Neutrophil (primary cell): Measurements from ENCODE around the gene SERINC4.

ENCODE experiments used
- H3K27ac ChIP-seq: fragments of 200-600 bp; sonication (generic); 2 replicates; pipeline ENCODE4 v1.5.1; 2016; ENCODE audit warnings: mild to moderate bottlenecking, moderate library complexity
- H3K27me3 ChIP-seq: fragments of 200-600 bp; sonication (generic); 2 replicates; pipeline ENCODE4 v1.6.0; 2016; ENCODE audit warnings: mild to moderate bottlenecking
- H3K36me3 ChIP-seq: fragments of 200-600 bp; sonication (generic); 2 replicates; pipeline ENCODE4 v1.5.1; 2017
- H3K4me1 ChIP-seq, 2 experiments: fragments of 200-600 bp in 1 of 2; sonication (generic) in 1 of 2; 1 replicate in 1 of 2; 2 replicates in 1 of 2; pipeline versions ENCODE4 v1.5.1 to v1.6.1; 2013 to 2016; ENCODE audit warnings: low read depth in 1 of 2, low read length in 1 of 2, mild to moderate bottlenecking in 1 of 2, moderate library complexity in 1 of 2; ENCODE audit not compliant: control insufficient read depth in 1 of 2, insufficient read depth in 1 of 2
- H3K4me3 ChIP-seq, 2 experiments: fragments of 200-600 bp in 1 of 2; sonication (generic) in 1 of 2; 1 replicate in 1 of 2; 2 replicates in 1 of 2; pipeline ENCODE4 v1.5.1; 2013 to 2016; ENCODE audit warnings: low read depth in 1 of 2, low read length in 1 of 2, mild to moderate bottlenecking in 1 of 2, moderate library complexity in 1 of 2
- H3K9me3 ChIP-seq: fragments of 200-600 bp; sonication (generic); 2 replicates; pipeline ENCODE4 v1.5.1; 2016
- TF ChIP-seq, protein P1 (sequence below): fragments of 200-600 bp; sonication (generic); IDR thresholded peaks from 2 replicates; pipeline ENCODE4 v1.5.1; 2016; ENCODE audit warnings: antibody characterized with exemption

SERINC4 gene

DNA sequence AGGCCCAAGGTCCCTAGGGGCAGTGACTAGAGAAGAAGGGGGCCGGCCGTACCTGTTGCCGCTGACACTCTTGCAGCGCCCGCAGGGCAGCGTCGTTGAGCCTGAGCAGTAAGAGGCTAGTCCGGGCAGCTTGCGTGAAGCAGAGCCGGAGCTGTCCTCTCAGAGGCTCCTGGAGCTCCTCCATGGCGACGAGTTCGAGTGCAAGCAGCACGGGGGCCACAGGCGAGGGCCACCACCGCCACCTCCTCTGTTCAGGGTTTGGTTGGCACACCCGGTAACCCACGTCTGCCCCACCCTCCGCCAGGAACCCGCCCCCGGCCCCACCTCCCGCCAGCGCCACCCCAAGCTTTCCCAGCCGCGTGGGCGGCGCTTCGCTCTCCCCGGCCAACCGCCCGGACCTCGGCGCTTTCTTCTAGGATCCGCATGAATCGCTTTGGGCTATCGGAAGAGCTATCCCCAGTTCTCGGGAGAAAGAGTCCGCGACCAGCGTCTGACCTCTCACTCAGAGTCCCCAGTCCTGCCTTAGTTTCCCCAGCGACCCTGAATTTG lies 23.2 kb downstream of the SERINC4 start, which contains the start of gene ELL3:
Gene ELL3 (minus strand): TSS at position 249 of the 549 bp plus-strand sequence. CDS start 65 bp downstream, at position 184.
- peak within 1 kb of the TSS; percentile 76 to 93 for H3K4me3 ChIP-seq
- peaks cover 16 to 23% of the 10 kb centered on the region in 2 experiments for H3K4me1 ChIP-seq
- peak within 1 kb of the TSS; percentile 79 for H3K27ac ChIP-seq
- H3K36me3 ChIP-seq: peaks cover 16% of the 10 kb centered on the region
- H3K9me3 ChIP-seq: no peaks in the 10 kb centered on the region
- no peaks in the 10 kb centered on the region for H3K27me3 ChIP-seq
- TF ChIP-seq, protein P1, sequence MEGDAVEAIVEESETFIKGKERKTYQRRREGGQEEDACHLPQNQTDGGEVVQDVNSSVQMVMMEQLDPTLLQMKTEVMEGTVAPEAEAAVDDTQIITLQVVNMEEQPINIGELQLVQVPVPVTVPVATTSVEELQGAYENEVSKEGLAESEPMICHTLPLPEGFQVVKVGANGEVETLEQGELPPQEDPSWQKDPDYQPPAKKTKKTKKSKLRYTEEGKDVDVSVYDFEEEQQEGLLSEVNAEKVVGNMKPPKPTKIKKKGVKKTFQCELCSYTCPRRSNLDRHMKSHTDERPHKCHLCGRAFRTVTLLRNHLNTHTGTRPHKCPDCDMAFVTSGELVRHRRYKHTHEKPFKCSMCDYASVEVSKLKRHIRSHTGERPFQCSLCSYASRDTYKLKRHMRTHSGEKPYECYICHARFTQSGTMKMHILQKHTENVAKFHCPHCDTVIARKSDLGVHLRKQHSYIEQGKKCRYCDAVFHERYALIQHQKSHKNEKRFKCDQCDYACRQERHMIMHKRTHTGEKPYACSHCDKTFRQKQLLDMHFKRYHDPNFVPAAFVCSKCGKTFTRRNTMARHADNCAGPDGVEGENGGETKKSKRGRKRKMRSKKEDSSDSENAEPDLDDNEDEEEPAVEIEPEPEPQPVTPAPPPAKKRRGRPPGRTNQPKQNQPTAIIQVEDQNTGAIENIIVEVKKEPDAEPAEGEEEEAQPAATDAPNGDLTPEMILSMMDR: peak; percentile 11

DNA sequence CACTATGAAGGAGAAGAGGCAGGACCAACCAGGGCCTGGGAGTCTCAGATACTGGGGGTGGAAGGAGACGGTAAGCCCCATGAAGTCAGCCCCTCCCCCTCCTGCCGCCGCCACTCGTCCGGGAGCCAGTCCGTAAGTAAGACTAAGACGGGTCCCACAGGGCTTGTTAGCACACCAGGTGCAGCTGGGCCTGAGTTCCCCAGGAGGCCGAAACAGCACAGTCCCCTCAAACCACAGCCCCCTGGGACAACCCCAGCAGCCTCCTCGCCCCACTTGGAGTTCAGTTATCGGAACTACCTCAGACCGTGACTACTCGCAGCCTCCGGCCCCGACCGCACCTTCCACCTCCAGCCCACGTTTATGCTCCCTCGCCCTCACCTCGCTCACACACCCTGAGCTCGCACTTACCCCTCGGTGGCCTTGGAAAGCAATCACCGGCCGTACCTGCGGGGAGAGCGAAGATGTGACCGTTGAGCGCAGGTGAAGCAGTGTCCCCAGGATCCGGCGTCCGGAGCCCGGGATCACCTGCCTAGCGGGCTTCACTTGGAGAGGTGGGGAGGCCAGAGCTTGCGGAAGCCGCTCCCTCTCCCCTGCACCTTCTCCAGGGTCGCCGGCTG lies 23.8 kb downstream of the SERINC4 start:
- Histone ChIP-seq H3K4me1 (peaks cover 16 to 23% of the 10 kb centered on the region in 2 experiments), H3K9me3 (no peaks in the 10 kb centered on the region), H3K36me3 (peaks cover 22% of the 10 kb centered on the region), H3K4me3 (peak overlapping the region; percentile 76 to 93), H3K27ac (peak overlapping the region; percentile 79), H3K27me3 (no peaks in the 10 kb centered on the region)
- TF ChIP-seq, protein P1: no peak

DNA sequence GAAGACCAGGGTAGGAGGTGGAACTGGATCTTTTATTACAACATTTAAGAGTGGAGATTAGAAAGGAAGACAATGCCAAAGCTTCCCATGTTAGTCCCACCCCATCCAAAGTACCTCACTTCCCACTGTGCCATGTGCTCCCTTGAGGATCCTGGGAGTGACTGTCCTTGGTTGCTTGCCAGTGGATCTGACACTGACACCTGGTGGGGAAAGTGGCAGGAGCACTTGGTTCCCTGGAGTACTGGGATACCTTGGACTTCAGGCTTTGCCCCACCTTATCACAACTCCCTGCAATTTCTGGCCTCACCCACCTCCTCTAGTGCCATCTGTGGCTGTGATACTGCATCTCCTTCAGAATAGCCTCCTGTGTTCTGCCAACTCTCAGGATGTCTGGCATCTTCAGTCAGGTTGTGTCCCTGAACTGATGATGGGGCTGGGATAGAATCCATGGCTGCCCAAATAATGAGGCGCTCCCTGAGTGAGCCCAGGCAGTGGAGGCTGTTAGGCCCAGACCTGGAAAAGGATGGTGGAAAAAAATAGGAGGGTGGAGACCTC lies 24.5 kb downstream of the SERINC4 start:
- Histone ChIP-seq H3K27me3 (no peaks in the 10 kb centered on the region), H3K36me3 (peaks cover 29% of the 10 kb centered on the region), H3K9me3 (no peaks in the 10 kb centered on the region), H3K4me1 (peaks cover 16 to 23% of the 10 kb centered on the region in 2 experiments), H3K4me3 (no peak overlapping the region), H3K27ac (no peak overlapping the region)
- TF ChIP-seq, protein P1: no peak

- no peaks in the 10 kb centered on the region for H3K9me3 ChIP-seq
- no peaks in the 10 kb centered on the region for H3K27me3 ChIP-seq
- no peak overlapping the region for H3K27ac ChIP-seq
- no peak overlapping the region for H3K4me3 ChIP-seq
- TF ChIP-seq, protein P1: no peak
- peaks cover 36% of the 10 kb centered on the region for H3K36me3 ChIP-seq
- H3K4me1 ChIP-seq: peaks cover 16 to 23% of the 10 kb centered on the region in 2 experiments
Measured at GRCh38 chr15:43774062-43774461, 26.0 kb downstream of the SERINC4 start.

DNA sequence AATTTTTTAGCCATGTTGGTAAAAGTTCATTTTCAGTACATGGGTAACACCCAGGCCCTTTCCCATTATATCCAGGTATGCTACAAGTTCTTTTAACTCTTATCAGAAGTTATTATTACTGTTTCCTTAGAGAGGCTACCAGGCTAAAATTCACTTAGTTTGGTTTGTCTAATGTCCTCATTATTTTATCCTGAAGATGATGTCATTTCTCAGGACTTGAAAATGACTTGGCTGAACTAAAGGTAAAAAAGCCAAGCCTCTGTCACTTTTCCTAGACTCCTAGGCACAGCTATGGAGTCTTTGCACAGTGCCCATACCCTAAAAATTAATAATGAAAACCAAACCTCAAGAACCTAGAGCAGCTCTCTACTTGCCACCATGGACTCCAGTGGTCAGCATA lies 27.4 kb downstream of the SERINC4 start:
- peaks cover 10 to 16% of the 10 kb centered on the region in 2 experiments for H3K4me1 ChIP-seq
- H3K4me3 ChIP-seq: no peak overlapping the region
- no peaks in the 10 kb centered on the region for H3K27me3 ChIP-seq
- H3K9me3 ChIP-seq: no peaks in the 10 kb centered on the region
- TF ChIP-seq, protein P1: no peak
- peaks cover 50% of the 10 kb centered on the region for H3K36me3 ChIP-seq
- H3K27ac ChIP-seq: no peak overlapping the region
